Erythroblast (primary cell): ENCODE measurements around the gene ETFDH.

Experiments used
- GATA1 ChIP-seq: IDR thresholded peaks from 2 replicates; pipeline ENCODE4 v1.6.1; 2011; ENCODE audit warnings: low read depth, mild to moderate bottlenecking, control low read depth, low read length, moderate library complexity
- POLR2A ChIP-seq: IDR thresholded peaks from 2 replicates; pipeline ENCODE4 v1.6.1; 2011; ENCODE audit warnings: mild to moderate bottlenecking, low read length

DNA sequence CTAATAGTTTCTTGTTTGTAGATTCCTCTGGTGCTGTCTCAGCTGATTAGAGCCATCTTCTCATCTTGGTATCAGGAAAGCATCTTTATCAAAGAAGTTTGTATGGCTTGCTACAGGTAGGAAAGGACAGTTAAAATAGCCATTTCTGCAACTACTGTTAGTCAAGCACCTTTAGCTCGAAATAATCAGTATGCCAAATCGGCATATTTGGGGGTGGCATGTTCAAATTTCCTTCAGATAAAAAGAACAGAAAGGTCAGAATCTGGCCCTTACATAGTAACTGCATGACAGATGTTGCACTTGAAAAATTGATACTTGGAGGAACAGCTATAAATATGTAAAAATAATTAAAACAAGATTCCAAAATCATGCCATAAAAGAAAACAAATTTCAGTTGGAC is 5.2 kb upstream of the ETFDH start:
- TF ChIP-seq POLR2A (no peak), GATA1 (no peak)
